ENCODE data around the gene AKT3. TPM values are rescaled to one million over a fixed set of nuclear protein-coding genes. Genes with fewer than 3 reads are reported as not detected.

Gene AKT3
- total RNA-seq, 4 donors from 2014 or later = 51.7 to 84.1 (median 71.1) TPM

- TF ChIP-seq POLR2A (IDR thresholded peaks at IDR 0.05) (no peak), CTCF (IDR thresholded peaks at IDR 0.05) (no peak)
- no peak overlapping the region for H3K27ac ChIP-seq
- WGBS, 2 donors = 91 to 96% methylated on average over 3 of the region's 3 CpGs
- no peak for DNase-seq
- H3K36me3 ChIP-seq = no peaks in the 10 kb centered on the region
- H3K27me3 ChIP-seq = no peaks in the 10 kb centered on the region
- no peaks in the 10 kb centered on the region for H3K9me3 ChIP-seq
- H3K4me1 ChIP-seq = no peaks in the 10 kb centered on the region
- intact Hi-C loops (cut with DNase I) = no loop called here
- no peak overlapping the region for H3K4me3 ChIP-seq (replicated peaks in 1 of 3)
Measured at GRCh38 chr1:243620096-243620495, 229.9 kb downstream of the AKT3 start.

- WGBS, 2 donors = 97 to 98% methylated on average over 2 of the region's 2 CpGs
- intact Hi-C loops (cut with DNase I) = no loop called here
- no peaks in the 10 kb centered on the region for H3K4me1 ChIP-seq
- H3K36me3 ChIP-seq = no peaks in the 10 kb centered on the region
- H3K4me3 ChIP-seq (replicated peaks in 1 of 3) = no peak overlapping the region
- H3K27me3 ChIP-seq = no peaks in the 10 kb centered on the region
- DNase-seq = no peak
- TF ChIP-seq CTCF (IDR thresholded peaks at IDR 0.05) (no peak), POLR2A (IDR thresholded peaks at IDR 0.05) (no peak)
- no peak overlapping the region for H3K27ac ChIP-seq
- H3K9me3 ChIP-seq = no peaks in the 10 kb centered on the region
Measured at GRCh38 chr1:243609698-243610097, 240.3 kb downstream of the AKT3 start.

- 89 to 95% methylated on average over 2 of the region's 2 CpGs for whole genome bisulfite sequencing, 2 donors
- H3K4me1 ChIP-seq = no peaks in the 10 kb centered on the region
- TF ChIP-seq POLR2A (IDR thresholded peaks at IDR 0.05) (no peak), CTCF (IDR thresholded peaks at IDR 0.05) (no peak)
- H3K27me3 ChIP-seq = no peaks in the 10 kb centered on the region
- H3K36me3 ChIP-seq = peaks cover 0 to 5% of the 10 kb centered on the region in 2 donors
- no peaks in the 10 kb centered on the region for H3K9me3 ChIP-seq
- intact Hi-C loops (cut with DNase I) = no loop called here
- no peak for DNase-seq
- H3K27ac ChIP-seq = no peak overlapping the region
- no peak overlapping the region for H3K4me3 ChIP-seq (replicated peaks in 1 of 3)
Measured at GRCh38 chr1:243605604-243606003, 244.4 kb downstream of the AKT3 start.

- no peak overlapping the region for H3K4me3 ChIP-seq (replicated peaks in 1 of 3)
- H3K27ac ChIP-seq = no peak overlapping the region
- DNase-seq = no peak
- peaks cover 0 to 5% of the 10 kb centered on the region in 2 donors for H3K36me3 ChIP-seq
- intact Hi-C loops (cut with DNase I) = no loop called here
- H3K4me1 ChIP-seq = peaks cover 0 to 4% of the 10 kb centered on the region in 2 donors
- TF ChIP-seq POLR2A (IDR thresholded peaks at IDR 0.05) = no peak
- no peak for TF ChIP-seq CTCF (IDR thresholded peaks at IDR 0.05)
- H3K27me3 ChIP-seq = no peaks in the 10 kb centered on the region
- no peaks in the 10 kb centered on the region for H3K9me3 ChIP-seq
Measured at GRCh38 chr1:243601720-243602119, 248.3 kb downstream of the AKT3 start.

- 71 to 81% methylated on average over 2 of the region's 2 CpGs for WGBS, 2 donors
- intact Hi-C loops (cut with DNase I) = no loop called here
- no peaks in the 10 kb centered on the region for H3K27me3 ChIP-seq
- H3K36me3 ChIP-seq = peaks cover 0 to 5% of the 10 kb centered on the region in 2 donors
- H3K27ac ChIP-seq = no peak overlapping the region
- DNase-seq = no peak
- TF ChIP-seq POLR2A (IDR thresholded peaks at IDR 0.05) = no peak
- TF ChIP-seq CTCF (IDR thresholded peaks at IDR 0.05) = no peak
- H3K9me3 ChIP-seq = no peaks in the 10 kb centered on the region
- H3K4me1 ChIP-seq = peaks cover 0 to 4% of the 10 kb centered on the region in 2 donors
- H3K4me3 ChIP-seq (replicated peaks in 1 of 3) = no peak overlapping the region
Measured at GRCh38 chr1:243598433-243598832, 251.6 kb downstream of the AKT3 start.

Data from thyroid gland (tissue), 4 donors.